Activated T-cell treated with anti-CD3 and anti-CD28 coated beads, Interleukin-2, amount 50 U/mL, for 48 hours (primary cell): ENCODE data around the gene NCF1.
A peak's percentile ranks its signal among the peaks of the same experiment; 100 is the strongest.
"Not testable (repeated sequence)": the region's sequence is repeated elsewhere in the genome, so short reads cannot be mapped to it uniquely, and the experiment has no call there.

Experiments used
- DNase-seq, 2 experiments: peaks; one replicate each; pipeline ENCODE4 v3.0.0-alpha.2; 2020

NCF1 gene

GRCh38 chr7:74788369-74789150, 14.7 kb downstream of the NCF1 start:
- peak; percentile 100 for DNase-seq

DNA sequence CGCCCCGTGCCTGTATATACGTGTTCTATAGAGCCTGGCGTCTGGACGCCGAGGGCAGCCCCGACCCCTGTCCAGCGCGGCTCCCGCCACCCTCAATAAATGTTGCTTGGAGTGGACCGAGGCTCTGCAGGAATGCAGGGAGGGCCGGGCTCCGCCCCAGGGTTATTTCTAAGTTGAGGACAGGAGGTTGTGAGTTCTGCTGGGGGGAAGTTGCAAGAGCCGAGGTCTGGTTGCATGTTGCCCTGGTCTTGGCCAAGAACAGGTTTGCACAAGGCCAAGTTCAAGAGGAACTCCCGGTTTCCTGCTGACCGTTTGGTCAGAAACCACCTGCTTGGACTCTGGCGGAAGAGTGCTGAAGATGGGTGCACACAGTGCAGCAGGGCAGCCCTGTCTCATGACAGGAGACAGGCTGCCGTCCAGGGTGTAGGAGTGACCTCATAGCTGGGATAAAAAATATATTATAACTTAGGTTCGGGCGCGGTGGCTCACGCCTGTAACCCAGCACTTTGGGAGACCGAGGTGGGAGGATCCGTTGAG, 15.5 kb downstream of the NCF1 start:
- not testable (repeated sequence) for DNase-seq

DNA sequence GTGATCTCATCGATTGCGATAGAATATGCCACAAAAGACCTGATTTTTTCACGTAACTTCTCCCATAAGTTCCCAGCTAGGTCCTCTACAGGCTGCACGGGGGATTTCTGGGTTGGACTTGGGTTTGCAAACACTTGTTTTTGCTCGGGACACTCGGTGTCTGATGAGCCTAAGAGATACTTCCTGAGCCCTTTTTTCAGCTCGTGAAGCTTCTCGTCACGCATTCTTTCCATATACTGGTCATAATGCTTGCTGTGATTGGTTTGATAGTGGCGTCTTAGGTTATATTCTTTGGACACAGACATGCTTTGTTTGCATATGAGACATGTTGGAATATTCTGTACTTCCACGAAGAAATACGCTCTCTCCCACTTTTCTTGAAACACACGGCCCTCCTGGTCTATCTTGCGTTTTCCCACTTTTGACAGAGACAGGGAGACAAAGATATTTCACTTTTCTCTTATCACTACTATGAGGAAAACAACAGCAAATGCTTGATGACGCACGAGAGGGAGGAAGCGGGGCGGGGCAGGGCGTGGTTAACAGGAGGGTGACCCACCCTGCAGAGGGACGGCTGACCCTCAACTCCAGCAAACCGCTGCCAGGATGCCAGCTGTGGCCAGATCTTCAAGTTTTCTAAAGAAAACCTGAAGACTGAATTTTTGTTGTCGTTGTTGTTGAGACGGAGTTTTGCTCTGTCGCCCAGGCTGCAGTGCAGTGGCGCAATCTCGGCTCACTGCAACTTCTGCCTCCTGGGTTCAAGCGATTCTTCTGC, 24.2 kb downstream of the NCF1 start:
- not testable (repeated sequence) for DNase-seq

DNA sequence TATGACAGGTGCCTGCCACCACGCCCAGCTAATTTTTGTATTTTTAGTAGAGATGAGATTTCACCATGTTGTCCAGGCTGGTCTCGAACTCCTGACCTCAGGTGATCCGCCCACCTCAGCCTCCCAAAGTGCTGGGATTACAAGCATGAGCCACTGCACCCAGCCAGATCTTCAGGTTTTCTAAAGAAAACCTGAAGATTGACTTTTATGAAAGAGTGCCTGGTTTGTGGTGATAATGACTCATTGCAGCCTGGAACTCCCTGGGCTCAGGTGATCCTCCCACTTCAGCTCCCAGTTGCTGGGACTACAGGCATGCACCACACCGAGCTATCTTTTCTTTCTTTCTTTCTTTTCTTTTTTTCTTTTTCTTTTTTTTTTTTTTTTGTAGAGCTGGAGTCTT, 24.8 kb downstream of the NCF1 start:
- DNase-seq, result not testable (repeated sequence)

GRCh38 chr7:74815882-74816281, 42.1 kb downstream of the NCF1 start:
- DNase-seq, result not testable (repeated sequence)

- DNase-seq, result not testable (repeated sequence)
These were observed 46.5 kb downstream of the NCF1 start for GRCh38 chr7:74820146-74820805.

- not testable (repeated sequence) for DNase-seq
These were observed 47.4 kb downstream of the NCF1 start for GRCh38 chr7:74821259-74821658.

DNA sequence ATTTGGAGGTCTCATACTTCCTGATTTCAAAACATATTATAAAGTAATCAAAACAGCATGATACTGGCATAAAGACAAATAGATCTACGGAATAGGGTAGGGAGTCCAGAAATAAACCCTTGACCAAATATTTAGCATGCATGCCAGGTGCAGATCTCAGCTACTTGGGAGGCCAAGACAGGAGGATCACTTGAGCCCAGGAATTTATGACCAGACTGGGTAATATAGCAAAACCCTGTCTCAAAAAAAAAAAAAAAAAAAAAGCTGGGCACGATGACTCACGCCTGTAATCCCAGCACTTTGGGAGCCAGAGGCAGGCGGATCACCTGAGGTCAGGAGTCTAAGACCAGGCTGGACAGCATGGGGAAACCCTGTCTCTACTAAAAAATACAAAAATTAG, 56.1 kb downstream of the NCF1 start:
- DNase-seq, result not testable (repeated sequence)

- not testable (repeated sequence) for DNase-seq
These were observed 56.6 kb downstream of the NCF1 start for GRCh38 chr7:74830411-74830810.
